ENCODE results near the gene CD7. TPM values are rescaled to one million over a fixed set of nuclear protein-coding genes. Genes with fewer than 3 reads are reported as not detected.

The CD7 gene
- total and polyA plus RNA-seq, 9 of the 15 experiments (the other 6 are each of a cell fraction or from before 2014, with no cell fraction given) = 0.21 to 0.35 TPM; not detected in 7

- TF ChIP-seq ZSCAN32 (CRISPR knock-in tag; IDR thresholded peaks at IDR 0.05) (no peak), RAD51 (IDR thresholded peaks at IDR 0.05; ENCODE audit: borderline replicate concordance, low read depth) (no peak), DACH1 (IDR thresholded peaks at IDR 0.05; ENCODE audit: partially characterized antibody) (no peak), ZNF507 (tag; conservative IDR thresholded peaks at IDR 0.05) (no peak), HBP1 (CRISPR knock-in tag; IDR thresholded peaks at IDR 0.05) (no peak), USF1 (CRISPR knock-in tag; IDR thresholded peaks at IDR 0.05) (peak; percentile 48; the same call in 1 of the 2 replicates), SNAPC5 (CRISPR knock-in tag; IDR thresholded peaks at IDR 0.05) (no peak)
Observed at GRCh38 chr17:82319619-82320062, 2.2 kb upstream of the CD7 start (continued).

- Histone ChIP-seq H3K4me2 (ENCODE audit: insufficient read depth, low read length) (no peak overlapping the region), H3K79me2 (ENCODE audit: control insufficient read depth, insufficient read depth, low read length) (no peaks in the 10 kb centered on the region), H3K27ac (ENCODE audit: extremely low read depth, low read depth, low read length) (no peak overlapping the region), H3K4me3 (no peak overlapping the region), H3K27me3 (ENCODE audit: control insufficient read depth in 2 of 2, insufficient read depth in 2 of 2, low read length in 2 of 2) (no peaks in the 10 kb centered on the region), H3K9me3 (replicated peaks; ENCODE audit: control insufficient read depth, insufficient read depth, low read depth, low read length) (peaks cover 10% of the 10 kb centered on the region), H2AFZ (ENCODE audit: low read depth, low read length) (no peak overlapping the region), H3K9me1 (ENCODE audit: control insufficient read depth, insufficient read depth, low read length) (no peaks in the 10 kb centered on the region), H3K4me1 (replicated peaks in 1 of 2; ENCODE audit: control insufficient read depth in 2 of 2, insufficient read depth in 2 of 2, low read length in 2 of 2) (peaks cover 29 to 100% of the 10 kb centered on the region in 2 experiments), H3K36me3 (ENCODE audit: control insufficient read depth, insufficient read depth, low read length) (no peaks in the 10 kb centered on the region), H4K20me1 (replicated peaks; ENCODE audit: control insufficient read depth, insufficient read depth, low read length) (no peaks in the 10 kb centered on the region), H3K9ac (ENCODE audit: insufficient read depth in 1 of 2, low read depth in 2 of 2, low read length in 2 of 2) (no peak overlapping the region)
- in situ Hi-C loops (cut with MboI) (no loop called here), intact Hi-C loops (cut with micrococcal nuclease) (no loop called here)
- ATAC-seq (no peak), FAIRE-seq (no peak), DNase-seq (ENCODE audit: extremely low read depth in 1 of 4, low spot score in 3 of 4) (no peak)
- POLR2A ChIA-PET = no interaction called here
- WGBS (ENCODE audit: insufficient coverage, low coverage, missing lambda C conversion rate) = 86% methylated on average over 61 of the region's 76 CpGs
- CTCF ChIA-PET (ENCODE audit: low intra/inter-chr PET ratio) = no interaction called here
- no TSS peak for BruUV-seq (replicated peaks)
- TF ChIP-seq CBFB (CRISPR knock-in tag; IDR thresholded peaks at IDR 0.05) = 0 out of 2 replicates have a peak, but pooled peaks have one; percentile 26
- no peak for TF ChIP-seq PRDM10 (IDR thresholded peaks at IDR 0.05; ENCODE audit: partially characterized antibody)
Observed at GRCh38 chr17:82318772-82319606, 1.6 kb upstream of the CD7 start.

Data from K562 (cell line).